ENCODE measurements around the gene PRLR.
A peak's percentile ranks its signal among the peaks of the same experiment; 100 is the strongest.

Gene PRLR

DNA sequence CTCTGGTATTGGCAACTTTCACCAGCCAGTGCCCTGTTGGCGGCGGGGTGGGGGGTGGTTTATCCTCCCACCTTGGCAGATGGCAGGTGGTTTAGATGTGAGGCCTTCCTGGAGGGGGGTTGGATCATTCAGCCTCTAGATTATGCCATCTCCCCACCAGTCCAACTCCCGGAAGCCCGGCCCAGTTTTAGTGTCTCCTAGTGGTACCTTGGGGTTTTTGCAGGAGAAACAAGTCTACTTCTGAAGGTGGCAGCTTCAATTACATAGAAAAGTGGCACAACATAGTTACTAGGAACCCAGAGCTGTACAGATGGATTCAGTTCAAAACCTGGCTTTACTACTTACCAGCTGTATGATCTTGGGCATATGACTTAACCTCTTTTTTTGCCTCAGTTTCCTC, 11.3 kb downstream of the PRLR start:
- no peak overlapping the region for H3K27ac ChIP-seq
- no peak for TF ChIP-seq ZFX (IDR thresholded peaks at IDR 0.05; ENCODE audit: borderline replicate concordance)
- TF ChIP-seq, protein P1, sequence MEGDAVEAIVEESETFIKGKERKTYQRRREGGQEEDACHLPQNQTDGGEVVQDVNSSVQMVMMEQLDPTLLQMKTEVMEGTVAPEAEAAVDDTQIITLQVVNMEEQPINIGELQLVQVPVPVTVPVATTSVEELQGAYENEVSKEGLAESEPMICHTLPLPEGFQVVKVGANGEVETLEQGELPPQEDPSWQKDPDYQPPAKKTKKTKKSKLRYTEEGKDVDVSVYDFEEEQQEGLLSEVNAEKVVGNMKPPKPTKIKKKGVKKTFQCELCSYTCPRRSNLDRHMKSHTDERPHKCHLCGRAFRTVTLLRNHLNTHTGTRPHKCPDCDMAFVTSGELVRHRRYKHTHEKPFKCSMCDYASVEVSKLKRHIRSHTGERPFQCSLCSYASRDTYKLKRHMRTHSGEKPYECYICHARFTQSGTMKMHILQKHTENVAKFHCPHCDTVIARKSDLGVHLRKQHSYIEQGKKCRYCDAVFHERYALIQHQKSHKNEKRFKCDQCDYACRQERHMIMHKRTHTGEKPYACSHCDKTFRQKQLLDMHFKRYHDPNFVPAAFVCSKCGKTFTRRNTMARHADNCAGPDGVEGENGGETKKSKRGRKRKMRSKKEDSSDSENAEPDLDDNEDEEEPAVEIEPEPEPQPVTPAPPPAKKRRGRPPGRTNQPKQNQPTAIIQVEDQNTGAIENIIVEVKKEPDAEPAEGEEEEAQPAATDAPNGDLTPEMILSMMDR (IDR thresholded peaks at IDR 0.05), result peak; percentile 17; the same call in 1 of the 2 replicates

DNA sequence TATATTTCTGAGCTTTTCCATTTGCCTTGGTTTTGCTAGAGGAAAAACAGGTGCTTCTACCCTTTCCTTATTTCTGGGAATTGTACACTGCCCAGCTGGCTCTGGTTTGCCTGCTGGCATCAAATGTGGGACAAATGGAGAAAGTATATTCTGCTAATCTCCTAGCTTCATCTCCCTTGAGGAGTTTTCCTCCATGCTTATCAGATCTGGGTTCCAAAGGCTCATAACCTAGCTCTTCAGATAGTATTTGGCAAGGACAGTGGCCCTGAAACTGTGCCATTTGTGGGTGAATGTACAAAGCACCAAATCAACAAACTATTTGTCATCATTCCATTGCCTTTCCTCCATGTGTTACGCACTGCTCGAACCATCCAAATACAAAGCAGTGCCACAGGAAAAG, 16.2 kb downstream of the PRLR start:
- H3K27ac ChIP-seq, result peak overlapping the region; percentile 66

DNA sequence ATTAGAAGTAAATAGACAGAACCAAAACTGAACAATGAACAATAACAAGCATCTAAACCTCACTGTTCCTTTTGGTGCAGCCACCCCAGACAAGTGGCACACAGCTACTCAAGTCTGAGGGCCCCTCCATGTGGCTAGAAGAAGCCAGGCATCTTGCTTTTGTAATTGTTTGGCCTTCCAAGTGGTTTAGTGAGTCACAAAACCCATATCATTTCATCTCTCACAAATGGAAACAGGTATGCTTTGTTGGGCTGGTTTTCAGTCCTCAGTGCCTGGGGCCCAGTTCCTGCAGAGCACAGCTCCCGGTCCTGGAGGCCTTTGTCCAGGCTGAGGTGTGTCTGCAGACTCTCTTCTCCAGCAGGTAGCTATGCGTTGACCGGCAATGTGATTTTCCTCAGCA, 16.7 kb downstream of the PRLR start:
- TF ChIP-seq, protein P1 (IDR thresholded peaks at IDR 0.05), result no peak; the same call in 1 of the 2 replicates
- TF ChIP-seq ZFX (IDR thresholded peaks at IDR 0.05; ENCODE audit: borderline replicate concordance), result no peak
- H3K27ac ChIP-seq, result peak overlapping the region; percentile 66

More for the DNA sequence above, 16.2 kb downstream of the PRLR start:
- TF ChIP-seq ZFX (IDR thresholded peaks at IDR 0.05; ENCODE audit: borderline replicate concordance), result no peak
- TF ChIP-seq, protein P1 (IDR thresholded peaks at IDR 0.05), result no peak

DNA sequence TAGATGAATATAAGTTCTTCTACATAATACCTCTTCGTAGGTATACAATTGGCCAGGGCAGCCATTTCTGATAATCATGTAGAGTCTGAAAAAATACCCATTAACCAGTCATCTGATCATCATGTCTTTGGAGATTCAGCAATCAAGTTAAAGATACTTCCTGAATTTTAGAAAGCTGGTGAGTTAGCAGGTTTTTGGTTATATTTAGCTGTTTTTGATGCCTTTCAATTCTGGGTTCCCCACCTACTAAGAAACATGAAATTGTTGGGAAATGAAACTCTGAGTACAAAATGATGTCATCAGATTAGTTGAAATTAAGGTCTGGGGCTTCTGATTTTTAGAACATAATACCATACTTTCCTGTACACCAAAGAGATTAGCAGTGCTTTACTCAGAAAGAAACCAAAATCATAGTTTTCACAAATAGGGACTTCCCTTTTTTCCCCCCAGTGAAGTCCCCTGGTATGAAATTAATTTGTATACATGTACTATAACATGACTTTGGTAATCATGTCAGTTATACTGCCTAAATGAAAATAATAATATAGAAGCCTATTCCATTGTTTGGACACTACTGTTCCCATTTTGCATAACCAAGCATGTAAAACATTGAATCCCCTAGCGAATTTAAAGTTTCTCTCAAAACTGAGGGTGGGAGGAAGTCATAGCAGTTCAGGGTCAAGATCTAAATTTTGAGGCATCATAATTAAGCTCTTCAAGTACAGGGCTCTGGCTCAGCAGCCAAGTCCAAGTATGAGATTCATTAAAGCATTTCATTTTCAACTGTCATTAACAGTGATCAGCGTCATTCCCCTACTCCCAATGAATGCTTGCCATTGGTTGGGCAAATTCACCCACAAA, 17.9 kb downstream of the PRLR start:
- TF ChIP-seq ZFX (IDR thresholded peaks at IDR 0.05; ENCODE audit: borderline replicate concordance), result no peak
- TF ChIP-seq, protein P1 (IDR thresholded peaks at IDR 0.05), result no peak
- H3K27ac ChIP-seq, result no peak overlapping the region

DNA sequence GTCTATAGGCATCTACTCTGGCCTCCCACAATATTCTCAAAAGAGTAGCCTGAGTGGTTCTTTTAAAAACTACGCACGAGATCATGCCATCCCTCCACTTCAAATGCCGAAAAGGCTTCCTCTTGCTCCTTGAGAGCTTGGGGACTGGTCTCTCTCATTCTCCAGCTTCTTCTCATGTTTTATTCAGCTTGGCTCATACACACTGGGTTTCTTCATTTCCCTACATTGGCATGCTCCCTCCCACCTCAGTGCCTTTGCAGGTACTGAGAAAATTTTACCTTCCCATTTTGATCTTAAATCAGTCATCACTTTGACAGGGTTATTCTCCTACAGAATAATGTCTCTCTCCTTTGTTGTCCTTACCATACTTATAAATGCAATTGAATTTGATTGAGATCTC, 20.4 kb downstream of the PRLR start:
- no peak overlapping the region for H3K27ac ChIP-seq
- TF ChIP-seq, protein P1 (IDR thresholded peaks at IDR 0.05), result no peak
- no peak for TF ChIP-seq ZFX (IDR thresholded peaks at IDR 0.05; ENCODE audit: borderline replicate concordance)

DNA sequence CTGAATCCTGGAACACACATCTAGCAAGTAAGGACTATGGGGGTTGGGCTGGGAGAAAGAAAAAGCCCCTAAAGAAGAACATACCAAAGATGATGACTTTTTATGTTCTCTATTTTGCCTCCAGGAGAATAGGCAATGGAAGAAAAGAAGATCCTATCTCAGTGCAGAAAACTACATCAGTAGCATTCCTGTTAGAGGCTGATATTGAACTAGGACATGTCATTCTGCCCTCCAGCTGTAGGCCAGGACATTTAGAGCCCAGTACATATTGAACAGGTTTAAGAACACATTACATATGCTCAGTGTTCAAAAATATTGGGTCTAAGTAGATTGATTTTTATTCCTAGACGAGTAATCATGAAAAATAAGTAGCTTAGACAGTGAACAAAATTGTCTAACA, 24.7 kb downstream of the PRLR start:
- peak overlapping the region; percentile 21; the same call in 1 of the 2 replicates for H3K27ac ChIP-seq
- TF ChIP-seq, protein P1 (IDR thresholded peaks at IDR 0.05), result no peak
- TF ChIP-seq ZFX (IDR thresholded peaks at IDR 0.05; ENCODE audit: borderline replicate concordance), result no peak

DNA sequence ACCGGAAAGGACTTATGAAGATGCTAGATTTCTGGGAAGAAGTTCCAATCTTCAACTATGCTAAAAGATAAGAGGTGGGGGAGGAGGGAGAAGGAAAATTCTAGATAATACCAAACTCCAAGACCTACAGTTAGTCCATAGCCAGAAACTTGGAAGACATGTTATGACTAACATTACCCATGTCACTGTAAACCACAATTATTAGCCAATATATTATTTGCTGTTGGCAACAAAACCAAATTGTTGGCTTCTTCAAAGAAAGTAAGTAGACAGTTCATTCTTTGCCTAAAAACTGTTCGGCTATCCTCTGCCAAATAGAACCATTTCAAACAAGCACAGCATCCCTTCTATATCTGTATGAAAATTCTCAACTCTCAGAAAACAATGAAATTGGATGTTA, 25.1 kb downstream of the PRLR start:
- H3K27ac ChIP-seq, result peak overlapping the region; percentile 21; the same call in 1 of the 2 replicates
- TF ChIP-seq ZFX (IDR thresholded peaks at IDR 0.05; ENCODE audit: borderline replicate concordance), result no peak
- TF ChIP-seq, protein P1 (IDR thresholded peaks at IDR 0.05), result no peak

All from 22Rv1 (cell line).